ENCODE measurements around the gene TECR. TPM values are rescaled to one million over a fixed set of nuclear protein-coding genes. Genes with fewer than 3 reads are reported as not detected.

Gene TECR
- total and polyA plus RNA-seq, 2 of the 13 experiments (the other 11 are each of a cell fraction or from before 2014, with no cell fraction given): 54.9 to 121 TPM

- TF ChIP-seq ZNF782 (CRISPR knock-in tag; IDR thresholded peaks at IDR 0.05; ENCODE audit: borderline replicate concordance): peak; percentile 81
- TF ChIP-seq ZNF10 (CRISPR knock-in tag; IDR thresholded peaks at IDR 0.05; ENCODE audit: borderline replicate concordance, low read depth): no peak
- 0 out of 2 replicates have a peak, but pooled peaks have one; percentile 19 for TF ChIP-seq SKIL (CRISPR knock-in tag; IDR thresholded peaks at IDR 0.05; ENCODE audit: borderline replicate concordance)
- TF ChIP-seq SMARCE1 (IDR thresholded peaks at IDR 0.05; ENCODE audit: borderline replicate concordance): no peak
- 0 out of 2 replicates have a peak, but pooled peaks have one; percentile 37 for TF ChIP-seq ZNF557 (CRISPR knock-in tag; IDR thresholded peaks at IDR 0.05)
- TF ChIP-seq GATA4 (IDR thresholded peaks at IDR 0.05; ENCODE audit: borderline replicate concordance, low read depth): no peak
- TF ChIP-seq JUNB (CRISPR knock-in tag; IDR thresholded peaks at IDR 0.05; ENCODE audit: borderline replicate concordance): no peak
- TF ChIP-seq KLF6 (CRISPR knock-in tag; IDR thresholded peaks at IDR 0.05): peak; percentile 91
- no peak for TF ChIP-seq ZNF20 (CRISPR knock-in tag; IDR thresholded peaks at IDR 0.05)
- peak; percentile 88; the same call in 1 of the 2 replicates for TF ChIP-seq ZNF788 (CRISPR knock-in tag; IDR thresholded peaks at IDR 0.05; ENCODE audit: borderline replicate concordance)
- no peak for TF ChIP-seq NR0B2 (CRISPR knock-in tag; IDR thresholded peaks at IDR 0.05)
- TF ChIP-seq GATAD1 (CRISPR knock-in tag; IDR thresholded peaks at IDR 0.05): peak; percentile 98
- peak; percentile 20; the same call in 1 of the 2 replicates for TF ChIP-seq FOXO1 (CRISPR knock-in tag; IDR thresholded peaks at IDR 0.05)
- peak; percentile 58; the same call in 1 of the 2 replicates for TF ChIP-seq SALL2 (CRISPR knock-in tag; IDR thresholded peaks at IDR 0.05)
- peak; percentile 63; the same call in 1 of the 2 replicates for TF ChIP-seq EHMT2 (IDR thresholded peaks at IDR 0.05; ENCODE audit: borderline replicate concordance, low read depth, low read length)
- peak; percentile 71 for TF ChIP-seq FOXA3 (CRISPR knock-in tag; IDR thresholded peaks at IDR 0.05)
- no peak for TF ChIP-seq ZNF234 (CRISPR knock-in tag; conservative IDR thresholded peaks at IDR 0.05)
- no peak for TF ChIP-seq HHEX (CRISPR knock-in tag; IDR thresholded peaks at IDR 0.05)
- peak; percentile 45; the same call in 1 of the 2 replicates for TF ChIP-seq ZBTB20 (CRISPR knock-in tag; IDR thresholded peaks at IDR 0.05; ENCODE audit: borderline replicate concordance, low read depth)
- no peak for TF ChIP-seq MTA3 (CRISPR knock-in tag; IDR thresholded peaks at IDR 0.05)
- TF ChIP-seq ZNF282 (IDR thresholded peaks at IDR 0.05; ENCODE audit: partially characterized antibody): no peak
- TF ChIP-seq ATF2 (CRISPR knock-in tag; IDR thresholded peaks at IDR 0.05): peak; percentile 69
- no peak for TF ChIP-seq FOXM1 (CRISPR knock-in tag; IDR thresholded peaks at IDR 0.05)
- no peak; the same call in 1 of the 2 replicates for TF ChIP-seq PPARG (CRISPR knock-in tag; conservative IDR thresholded peaks at IDR 0.05)
- TF ChIP-seq PAX8 (CRISPR knock-in tag; IDR thresholded peaks at IDR 0.05; ENCODE audit: borderline replicate concordance): no peak
These were observed 42.5 kb downstream of the TECR start, which contains the start of gene NDUFB7 (continued) for GRCh38 chr19:14571695-14572490.
